Neuronal stem cell (in vitro differentiated cells): ENCODE data around the gene BAZ2B.
"Not testable (repeated sequence)": the region's sequence is repeated elsewhere in the genome, so short reads cannot be mapped to it uniquely, and the experiment has no call there.

ENCODE experiments used
- DNase-seq: peaks from one replicate; pipeline ENCODE4 v3.0.0-alpha.2; 2013; ENCODE audit warnings: low spot score
- H2AFZ ChIP-seq: one replicate; pipeline ENCODE4 v1.6.1; 2013; ENCODE audit warnings: mild to moderate bottlenecking, low read length, inconsistent platforms
- H2AK5ac ChIP-seq: 2 replicates; pipeline ENCODE4 v1.6.1; 2013; ENCODE audit warnings: low read depth, mild to moderate bottlenecking, inconsistent platforms, low read length, moderate library complexity, mixed read lengths
- H2BK120ac ChIP-seq: 2 replicates; pipeline ENCODE4 v1.6.1; 2013; ENCODE audit warnings: low read depth, mild to moderate bottlenecking, inconsistent platforms, low read length, moderate library complexity, mixed read lengths
- H2BK12ac ChIP-seq: one replicate; pipeline ENCODE4 v1.6.1; 2013; ENCODE audit warnings: low read length, inconsistent platforms
- H2BK15ac ChIP-seq: 2 replicates; pipeline ENCODE4 v1.6.1; 2013; ENCODE audit warnings: mild to moderate bottlenecking, low read length, inconsistent platforms, mixed read lengths
- H2BK5ac ChIP-seq: one replicate; pipeline ENCODE4 v1.6.1; 2013; ENCODE audit warnings: inconsistent platforms, mild to moderate bottlenecking, low read length, moderate library complexity
- H3K14ac ChIP-seq: one replicate; pipeline ENCODE4 v1.6.1; 2013; ENCODE audit warnings: low read length, inconsistent platforms
- H3K18ac ChIP-seq: 2 replicates; pipeline ENCODE4 v1.6.1; 2013; ENCODE audit warnings: low read length, inconsistent platforms
- H3K23ac ChIP-seq: 2 replicates; pipeline ENCODE4 v1.6.1; 2013; ENCODE audit warnings: low read depth, mild to moderate bottlenecking, mixed read lengths, low read length, inconsistent platforms; ENCODE audit not compliant: poor library complexity
- H3K27ac ChIP-seq: replicated peaks from 3 replicates; pipeline ENCODE4 v1.5.1; 2013; ENCODE audit warnings: low read length, inconsistent platforms
- H3K27me3 ChIP-seq, 3 experiments: 2 replicates each; pipeline ENCODE4 v1.6.1; 2013; ENCODE audit warnings: low read length in 3 of 3, mild to moderate bottlenecking in 2 of 3, inconsistent platforms in 1 of 3, low read depth in 1 of 3, mixed read lengths in 1 of 3, moderate library complexity in 1 of 3; ENCODE audit not compliant: control insufficient read depth in 3 of 3, insufficient read depth in 3 of 3
- H3K36me3 ChIP-seq, 2 donors: replicated peaks in 1 of 2; 2 replicates each; pipeline ENCODE4 v1.6.1; 2013; ENCODE audit warnings: low read length in 2 of 2; ENCODE audit not compliant: control insufficient read depth in 2 of 2, insufficient read depth in 2 of 2
- H3K4ac ChIP-seq: 2 replicates; pipeline ENCODE4 v1.6.1; 2013; ENCODE audit warnings: inconsistent platforms, mild to moderate bottlenecking, low read length, moderate library complexity
- H3K4me1 ChIP-seq, 2 donors: 1 replicate in 1 of 2; 2 replicates in 1 of 2; pipeline ENCODE4 v1.6.1; 2013; ENCODE audit warnings: low read length in 2 of 2, low read depth in 1 of 2; ENCODE audit not compliant: control insufficient read depth in 2 of 2, insufficient read depth in 1 of 2
- H3K4me2 ChIP-seq: one replicate; pipeline ENCODE4 v1.6.1; 2013; ENCODE audit warnings: mild to moderate bottlenecking, low read length, inconsistent platforms; ENCODE audit not compliant: insufficient read depth, poor library complexity, severe bottlenecking
- H3K4me3 ChIP-seq, 2 donors: 2 replicates each; pipeline ENCODE4 v1.5.1; 2013; ENCODE audit warnings: low read length in 2 of 2, mild to moderate bottlenecking in 2 of 2, inconsistent platforms in 1 of 2, moderate library complexity in 1 of 2
- H3K79me1 ChIP-seq: one replicate; pipeline ENCODE4 v1.6.1; 2013; ENCODE audit warnings: low read depth, mild to moderate bottlenecking, inconsistent platforms, low read length, moderate library complexity
- H3K9ac ChIP-seq: one replicate; pipeline ENCODE4 v1.6.1; 2013; ENCODE audit warnings: mild to moderate bottlenecking, low read depth, low read length, inconsistent platforms; ENCODE audit not compliant: poor library complexity
- H3K9me3 ChIP-seq, 2 donors: replicated peaks in 1 of 2; 2 replicates each; pipeline versions ENCODE3 to v1.6.1; 2013; ENCODE audit warnings: low read length in 2 of 2, mild to moderate bottlenecking in 2 of 2, inconsistent platforms in 1 of 2, low read depth in 1 of 2, mixed read lengths in 1 of 2, moderate library complexity in 1 of 2; ENCODE audit not compliant: control insufficient read depth in 2 of 2, insufficient read depth in 1 of 2
- H4K8ac ChIP-seq: one replicate; pipeline ENCODE4 v1.6.1; 2013; ENCODE audit warnings: low read depth, mild to moderate bottlenecking, inconsistent platforms, low read length, moderate library complexity
- H4K91ac ChIP-seq: one replicate; pipeline ENCODE4 v1.6.1; 2013; ENCODE audit warnings: low read length, low read depth, mild to moderate bottlenecking, inconsistent platforms; ENCODE audit not compliant: poor library complexity
- WGBS, 2 donors: extraction: QIAGEN DNeasy Blood & Tissue Kit; methylation state at CpG; one replicate each; pipeline ENCODE4 v1.1.7; 2013; ENCODE audit warnings: missing lambda C conversion rate in 2 of 2, mixed read lengths in 1 of 2; ENCODE audit not compliant: insufficient read length in 2 of 2, insufficient replicate concordance in 1 of 2; ENCODE audit errors: extremely low coverage in 2 of 2; 5-methylcytosine and 5-hydroxymethylcytosine counted together

The BAZ2B gene

DNA sequence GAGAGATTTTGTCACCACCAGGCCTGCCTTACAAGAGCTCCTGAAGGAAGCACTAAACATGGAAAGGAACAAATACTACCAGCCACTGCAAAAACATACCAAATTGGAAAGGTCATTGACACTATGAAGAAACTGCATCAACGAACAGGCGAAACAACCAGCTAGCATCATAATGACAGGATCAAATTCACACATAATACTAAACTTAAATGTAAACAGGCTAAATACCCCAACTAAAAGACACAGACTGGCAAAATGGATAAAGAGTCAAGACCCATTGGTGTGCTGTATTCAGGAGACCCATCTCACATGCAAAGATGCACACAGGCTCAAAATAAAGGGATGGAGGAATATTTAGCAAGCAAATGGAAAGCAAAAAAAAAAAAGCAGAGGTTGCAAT is 9.3 kb upstream of the BAZ2B start:
- no CpG with 5 or more reads among the region's 2 CpGs for WGBS, 2 donors
- H2BK5ac ChIP-seq, H2AFZ ChIP-seq: not testable (repeated sequence)

DNA sequence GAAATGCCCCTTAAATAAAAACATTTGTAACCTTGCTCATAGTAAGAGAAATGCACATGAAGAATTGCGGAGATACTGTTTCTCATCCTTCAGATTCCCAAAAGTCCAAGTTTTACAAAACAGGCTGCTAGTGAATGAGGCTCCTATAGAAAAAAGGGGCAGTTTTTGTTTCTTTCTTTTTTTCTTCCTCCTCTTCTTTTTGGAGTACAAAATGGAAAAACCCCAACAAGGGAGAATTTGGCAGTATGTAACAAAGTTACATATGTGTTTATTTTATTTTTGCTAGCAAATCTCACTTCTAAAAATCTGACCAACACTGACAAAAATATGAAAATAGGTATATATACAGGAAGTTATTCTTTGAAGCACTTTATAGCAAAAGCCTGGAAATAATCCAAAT is 7.1 kb upstream of the BAZ2B start:
- H3K9ac ChIP-seq = no peak overlapping the region
- no peak overlapping the region for H3K23ac ChIP-seq
- H3K4ac ChIP-seq = no peak overlapping the region
- H3K4me2 ChIP-seq = no peak overlapping the region
- no peak for DNase-seq
- no peak overlapping the region for H4K91ac ChIP-seq
- no peak overlapping the region for H4K8ac ChIP-seq
- H3K79me1 ChIP-seq = no peaks in the 10 kb centered on the region
- H2BK15ac ChIP-seq = no peak overlapping the region
- H3K4me3 ChIP-seq = no peak overlapping the region
- H3K27me3 ChIP-seq = no peaks in the 10 kb centered on the region
- no peaks in the 10 kb centered on the region for H3K9me3 ChIP-seq
- H2BK5ac ChIP-seq = no peak overlapping the region
- H2AFZ ChIP-seq = no peak overlapping the region
- H2BK120ac ChIP-seq = no peak overlapping the region
- no CpG with 5 or more reads among the region's 1 CpG for WGBS, 2 donors
- no peaks in the 10 kb centered on the region for H3K36me3 ChIP-seq
- no peak overlapping the region for H2BK12ac ChIP-seq
- no peak overlapping the region for H2AK5ac ChIP-seq
- no peaks in the 10 kb centered on the region for H3K4me1 ChIP-seq
- no peak overlapping the region for H3K14ac ChIP-seq
- H3K18ac ChIP-seq = no peak overlapping the region
- no peak overlapping the region for H3K27ac ChIP-seq

More for the DNA sequence above, 9.3 kb upstream of the BAZ2B start:
- H3K4me3 ChIP-seq, H3K79me1 ChIP-seq, H2BK12ac ChIP-seq, H3K27ac ChIP-seq, H3K14ac ChIP-seq, H2AK5ac ChIP-seq, H3K23ac ChIP-seq, H3K4me1 ChIP-seq, H3K4ac ChIP-seq, H3K9me3 ChIP-seq, H3K9ac ChIP-seq, DNase-seq, H3K4me2 ChIP-seq, H3K18ac ChIP-seq, H3K27me3 ChIP-seq, H4K91ac ChIP-seq, H2BK15ac ChIP-seq, H4K8ac ChIP-seq, H3K36me3 ChIP-seq, H2BK120ac ChIP-seq: not testable (repeated sequence)

- Histone ChIP-seq H3K4ac (no peak overlapping the region), H3K36me3 (no peaks in the 10 kb centered on the region), H2BK120ac (no peak overlapping the region), H3K9ac (no peak overlapping the region), H3K23ac (no peak overlapping the region), H4K8ac (no peak overlapping the region), H3K79me1 (no peaks in the 10 kb centered on the region), H2AK5ac (no peak overlapping the region), H3K4me1 (peaks cover 0 to 2% of the 10 kb centered on the region in 2 donors), H2AFZ (no peak overlapping the region), H3K4me3 (no peak overlapping the region), H3K27me3 (no peaks in the 10 kb centered on the region), H3K14ac (no peak overlapping the region), H2BK15ac (no peak overlapping the region), H2BK12ac (no peak overlapping the region), H3K9me3 (no peaks in the 10 kb centered on the region), H3K4me2 (no peak overlapping the region), H3K27ac (no peak overlapping the region), H3K18ac (no peak overlapping the region), H2BK5ac (no peak overlapping the region), H4K91ac (no peak overlapping the region)
- no peak for DNase-seq
- no CpG with 5 or more reads among the region's 2 CpGs for WGBS, 2 donors
These were observed 6.6 kb upstream of the BAZ2B start for GRCh38 chr2:159622966-159623365.

GRCh38 chr2:159620796-159621195 is 4.4 kb upstream of the BAZ2B start:
- Histone ChIP-seq H3K4me2 (no peak overlapping the region), H2BK15ac (no peak overlapping the region), H4K8ac (no peak overlapping the region), H2BK120ac (no peak overlapping the region), H3K36me3 (no peaks in the 10 kb centered on the region), H3K79me1 (peaks cover 2% of the 10 kb centered on the region), H2AK5ac (no peak overlapping the region), H4K91ac (no peak overlapping the region), H3K4me1 (peaks cover 0 to 3% of the 10 kb centered on the region in 2 donors), H2AFZ (no peak overlapping the region), H3K27ac (no peak overlapping the region), H3K27me3 (no peaks in the 10 kb centered on the region), H3K18ac (no peak overlapping the region), H3K23ac (no peak overlapping the region), H3K9ac (no peak overlapping the region), H3K9me3 (no peaks in the 10 kb centered on the region), H2BK12ac (no peak overlapping the region), H2BK5ac (no peak overlapping the region), H3K4ac (no peak overlapping the region), H3K14ac (no peak overlapping the region), H3K4me3 (no peak overlapping the region)
- no CpG with 5 or more reads among the region's 2 CpGs for WGBS, 2 donors
- DNase-seq = no peak
